Thyroid gland (tissue), 4 donors: Measurements from ENCODE around the gene ODAD4. TPM values are rescaled to one million over a fixed set of nuclear protein-coding genes. Genes with fewer than 3 reads are reported as not detected.

Source experiments
- DNase-seq, 2 donors: peaks; one replicate each; pipeline ENCODE4 v3.0.0-alpha.2; 2019
- H3K27ac ChIP-seq, 3 donors: fragments of 200-600 bp; sonication (generic); 1 replicate in 2 of 3; 2 replicates in 1 of 3; pipeline ENCODE4 v1.5.1; 2016 to 2019; ENCODE audit warnings: mild to moderate bottlenecking in 1 of 3, moderate library complexity in 1 of 3
- H3K27me3 ChIP-seq: fragments of 200-600 bp; sonication (generic); one replicate; pipeline ENCODE4 v1.5.1; 2019
- H3K36me3 ChIP-seq, 2 donors: fragments of 200-600 bp; sonication (generic); one replicate each; pipeline ENCODE4 v1.5.1; 2016 to 2019
- H3K4me1 ChIP-seq, 2 donors: fragments of 200-600 bp; sonication (generic); one replicate each; pipeline ENCODE4 v1.5.1; 2017 to 2019
- H3K4me3 ChIP-seq, 3 donors: fragments of 200-600 bp; sonication (generic); replicated peaks in 1 of 3; 1 replicate in 2 of 3; 2 replicates in 1 of 3; pipeline ENCODE4 v1.5.1; 2016; ENCODE audit warnings: mild to moderate bottlenecking in 1 of 3
- H3K9me3 ChIP-seq: fragments of 200-600 bp; sonication (generic); one replicate; pipeline ENCODE4 v1.5.1; 2017
- POLR2A ChIP-seq, 2 donors: fragments of 450-650 bp; IDR thresholded peaks; one replicate each; pipeline ENCODE4 v1.6.1; 2017; ENCODE audit warnings: antibody characterized with exemption in 2 of 2, mild to moderate bottlenecking in 2 of 2, moderate library complexity in 1 of 2
- WGBS, 2 donors: methylation state at CpG; one replicate each; pipeline ENCODE4 v1.1.5; 2017; 5-methylcytosine and 5-hydroxymethylcytosine counted together
- intact Hi-C: fragments of 100-400 bp; cut with DNase I; formaldehyde crosslinking; loops from one replicate; pipeline ENCODE4 v1.15.1; 2023
- total RNA-seq, 4 donors: library from RNA; depleted of rRNA; stranded (reverse); fragments of >200 nt; gene quantifications; one replicate each; pipeline ENCODE4 v1.2.3, GENCODE V29; 2016
- TF ChIP-seq, protein P1 (sequence below), 6 experiments: fragments of 200-600 bp in 3 of 6; fragments of 450-650 bp in 3 of 6; sonication (generic) in 3 of 6; IDR thresholded peaks; one replicate each; pipeline ENCODE4 v1.5.1; 2016 to 2019; ENCODE audit warnings: antibody characterized with exemption in 6 of 6, mild to moderate bottlenecking in 2 of 6, inconsistent platforms in 1 of 6, moderate library complexity in 1 of 6

The ODAD4 gene
- total RNA-seq, 4 donors from 2014 or later = 3.0 to 8.2 (median 3.8) TPM

DNA sequence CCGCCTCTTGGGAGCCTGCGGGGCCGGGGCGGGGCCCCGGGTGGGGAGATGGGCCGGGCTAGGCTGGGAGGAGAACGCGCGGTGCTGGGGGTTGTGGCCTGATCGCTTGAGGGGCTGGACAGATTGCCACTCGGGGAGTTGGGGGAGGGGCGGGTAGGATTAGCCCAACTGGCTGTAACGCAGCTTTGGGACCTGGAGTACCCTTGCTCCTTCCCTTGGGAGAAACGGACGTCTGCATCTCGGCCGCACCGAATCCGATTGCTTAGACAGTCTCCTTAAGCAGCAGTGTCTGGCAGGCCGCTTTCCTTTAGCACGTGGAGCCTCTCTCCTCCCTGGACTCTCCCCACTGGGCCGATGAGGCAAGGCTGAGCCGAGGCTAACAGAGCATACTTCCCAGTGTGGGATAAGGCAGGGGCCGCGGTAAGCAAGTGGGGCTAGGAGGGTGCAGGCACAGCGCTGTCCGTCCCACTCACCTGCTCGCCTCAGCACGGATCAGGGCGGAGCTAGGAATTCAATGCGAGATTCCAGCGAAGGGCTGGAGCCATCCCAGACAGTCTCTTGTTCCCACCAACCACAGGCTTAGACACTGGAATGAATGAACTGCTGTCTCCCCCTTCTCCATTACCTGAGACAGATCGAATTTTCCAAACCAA is 11.1 kb upstream of the ODAD4 start:
- TF ChIP-seq, protein P1, sequence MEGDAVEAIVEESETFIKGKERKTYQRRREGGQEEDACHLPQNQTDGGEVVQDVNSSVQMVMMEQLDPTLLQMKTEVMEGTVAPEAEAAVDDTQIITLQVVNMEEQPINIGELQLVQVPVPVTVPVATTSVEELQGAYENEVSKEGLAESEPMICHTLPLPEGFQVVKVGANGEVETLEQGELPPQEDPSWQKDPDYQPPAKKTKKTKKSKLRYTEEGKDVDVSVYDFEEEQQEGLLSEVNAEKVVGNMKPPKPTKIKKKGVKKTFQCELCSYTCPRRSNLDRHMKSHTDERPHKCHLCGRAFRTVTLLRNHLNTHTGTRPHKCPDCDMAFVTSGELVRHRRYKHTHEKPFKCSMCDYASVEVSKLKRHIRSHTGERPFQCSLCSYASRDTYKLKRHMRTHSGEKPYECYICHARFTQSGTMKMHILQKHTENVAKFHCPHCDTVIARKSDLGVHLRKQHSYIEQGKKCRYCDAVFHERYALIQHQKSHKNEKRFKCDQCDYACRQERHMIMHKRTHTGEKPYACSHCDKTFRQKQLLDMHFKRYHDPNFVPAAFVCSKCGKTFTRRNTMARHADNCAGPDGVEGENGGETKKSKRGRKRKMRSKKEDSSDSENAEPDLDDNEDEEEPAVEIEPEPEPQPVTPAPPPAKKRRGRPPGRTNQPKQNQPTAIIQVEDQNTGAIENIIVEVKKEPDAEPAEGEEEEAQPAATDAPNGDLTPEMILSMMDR (IDR thresholded peaks at IDR 0.05) = no peak
- no peak for TF ChIP-seq POLR2A (IDR thresholded peaks at IDR 0.05)
- H3K4me3 ChIP-seq = peak overlapping the region in 1 of 3 donors; percentile 73
- no peaks in the 10 kb centered on the region for H3K27me3 ChIP-seq
- intact Hi-C loops = no loop called here
- H3K27ac ChIP-seq = peak overlapping the region; percentile 41 to 81 (median 79)
- H3K9me3 ChIP-seq = no peaks in the 10 kb centered on the region
- no peaks in the 10 kb centered on the region for H3K36me3 ChIP-seq
- H3K4me1 ChIP-seq = peaks cover 18 to 25% of the 10 kb centered on the region in 2 donors
- WGBS, 2 donors = 3 to 7% methylated on average over 4 to 20 of the region's 33 CpGs
- no peak for DNase-seq

DNA sequence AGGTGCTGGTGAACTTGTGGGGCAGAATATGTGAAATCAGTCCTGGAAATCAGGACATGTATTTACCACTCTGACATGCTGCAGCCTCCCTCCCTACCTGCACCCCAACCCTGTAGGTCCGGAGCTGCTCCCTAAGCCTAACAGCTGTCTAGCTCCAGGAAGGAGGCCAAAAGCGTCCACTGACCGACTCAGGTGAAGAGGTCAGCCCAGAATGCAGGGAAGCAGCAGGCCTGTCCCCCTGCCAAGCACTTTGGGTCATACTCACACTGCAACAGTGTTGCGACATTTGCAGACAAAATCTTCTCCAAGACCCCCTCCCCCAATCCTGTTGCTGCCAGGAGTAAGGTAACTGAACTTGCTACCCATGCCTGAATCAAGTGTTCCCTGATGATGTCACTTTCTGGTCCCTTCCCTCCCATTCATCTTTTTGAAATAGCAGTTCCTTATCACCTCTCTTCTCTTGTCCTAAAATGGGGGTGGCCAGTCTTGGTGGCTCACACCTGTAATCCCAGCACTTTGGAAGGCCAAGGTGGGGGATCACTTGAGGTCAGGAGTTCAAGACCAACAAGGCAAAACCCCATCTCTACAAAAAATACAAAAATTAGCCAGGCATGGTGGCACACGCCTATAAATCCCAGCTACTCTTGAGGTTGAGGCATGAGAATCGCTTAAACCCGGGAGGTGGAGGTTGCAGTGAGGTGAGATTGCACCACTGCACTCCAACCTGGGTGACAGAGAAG is 10.4 kb upstream of the ODAD4 start:
- peak; percentile 50 to 55 for DNase-seq

DNA sequence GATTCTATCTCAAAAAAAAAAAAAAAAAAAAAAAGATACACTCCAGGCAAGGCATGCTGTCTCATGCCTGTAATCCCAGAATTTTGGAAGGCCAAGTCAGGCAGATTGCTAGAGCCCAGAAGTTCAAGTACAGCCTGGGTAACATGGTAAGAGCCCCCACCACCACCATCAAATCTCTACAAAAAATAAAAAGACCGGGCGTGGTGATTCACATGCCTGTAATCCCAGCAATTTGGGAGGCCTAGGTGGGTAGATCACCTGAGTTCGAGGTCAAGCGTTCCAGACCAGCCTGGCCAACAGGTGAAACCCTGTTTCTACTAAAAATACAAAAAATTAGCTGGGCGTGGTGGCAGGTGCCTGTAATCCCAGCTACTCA is 9.8 kb upstream of the ODAD4 start:
- H3K27ac ChIP-seq = no peak overlapping the region
- no peaks in the 10 kb centered on the region for H3K36me3 ChIP-seq
- 97% methylated on average over 5 of the region's 5 CpGs for WGBS, 2 donors
- H3K9me3 ChIP-seq = no peaks in the 10 kb centered on the region
- no peak for DNase-seq
- intact Hi-C loops = no loop called here
- no peak for TF ChIP-seq POLR2A (IDR thresholded peaks at IDR 0.05)
- TF ChIP-seq, protein P1 (IDR thresholded peaks at IDR 0.05) = no peak
- peaks cover 18 to 25% of the 10 kb centered on the region in 2 donors for H3K4me1 ChIP-seq
- H3K27me3 ChIP-seq = no peaks in the 10 kb centered on the region
- H3K4me3 ChIP-seq = no peak overlapping the region

More for the DNA sequence above, 10.4 kb upstream of the ODAD4 start:
- peak overlapping the region in 2 of 3 donors; percentile 41 to 79 for H3K27ac ChIP-seq
- intact Hi-C loops = no loop called here
- no peaks in the 10 kb centered on the region for H3K36me3 ChIP-seq
- 58 to 76% methylated on average over 7 of the region's 7 CpGs for WGBS, 2 donors
- peaks cover 18 to 25% of the 10 kb centered on the region in 2 donors for H3K4me1 ChIP-seq
- no peaks in the 10 kb centered on the region for H3K9me3 ChIP-seq
- no peaks in the 10 kb centered on the region for H3K27me3 ChIP-seq
- no peak for TF ChIP-seq POLR2A (IDR thresholded peaks at IDR 0.05)
- TF ChIP-seq, protein P1 (IDR thresholded peaks at IDR 0.05) = no peak
- H3K4me3 ChIP-seq = no peak overlapping the region

DNA sequence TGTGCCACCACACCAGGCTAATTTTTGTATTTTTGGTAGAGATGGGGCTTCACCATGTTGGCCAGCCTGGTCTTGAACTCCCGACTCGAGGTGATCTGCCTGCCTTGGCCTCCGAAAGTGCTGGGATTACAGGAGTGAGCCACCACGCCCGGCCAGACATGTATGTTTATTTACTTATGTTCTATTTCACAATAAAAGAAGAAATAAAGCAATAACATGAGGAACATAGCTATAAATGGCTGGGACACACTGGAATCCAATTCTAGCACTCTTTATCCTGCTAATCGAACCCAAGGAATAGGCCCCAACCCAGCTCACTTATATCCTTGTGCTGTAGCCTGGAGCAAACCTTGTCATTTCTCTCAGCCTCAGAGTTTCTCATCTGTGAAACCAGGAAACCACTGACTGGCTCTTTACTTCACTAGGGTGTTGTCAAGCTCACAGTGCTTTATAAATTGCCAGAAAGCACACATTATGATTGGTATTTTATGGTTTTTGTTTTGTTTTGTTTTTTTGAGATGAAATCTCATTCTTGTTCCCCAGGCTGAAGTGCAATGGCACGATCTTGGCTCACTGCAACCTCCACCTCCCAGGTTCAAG is 4.3 kb upstream of the ODAD4 start:
- 90 to 92% methylated on average over 7 of the region's 7 CpGs for WGBS, 2 donors
- H3K27ac ChIP-seq = no peak overlapping the region
- no peak overlapping the region for H3K4me3 ChIP-seq
- no peaks in the 10 kb centered on the region for H3K9me3 ChIP-seq
- DNase-seq = no peak
- H3K4me1 ChIP-seq = peaks cover 7 to 11% of the 10 kb centered on the region in 2 donors
- intact Hi-C loops = no loop called here
- no peaks in the 10 kb centered on the region for H3K27me3 ChIP-seq
- no peak for TF ChIP-seq POLR2A (IDR thresholded peaks at IDR 0.05)
- TF ChIP-seq, protein P1 (IDR thresholded peaks at IDR 0.05) = no peak
- no peaks in the 10 kb centered on the region for H3K36me3 ChIP-seq
